Effector memory CD8-positive, alpha-beta T cell (primary cell): ENCODE data around the gene ERAP2.
"Not testable (repeated sequence)": the region's sequence is repeated elsewhere in the genome, so short reads cannot be mapped to it uniquely, and the experiment has no call there.

Experiments used
- ATAC-seq: fragments of 150-1000 bp; cut with Tn5 transposase; replicated peaks from 2 replicates; pipeline ENCODE4 v1.10.0; 2021; ENCODE audit warnings: mild to moderate bottlenecking, moderate library complexity
- DNase-seq, 3 experiments: peaks; one replicate each; pipeline ENCODE4 v3.0.0; 2021
- H3K27ac Mint-ChIP-seq, 2 donors: one replicate each; pipeline ENCODE4 v1.8.0; 2022; ENCODE audit warnings: mild to moderate bottlenecking in 2 of 2, mixed read lengths in 2 of 2, moderate library complexity in 2 of 2
- H3K27me3 Mint-ChIP-seq, 2 donors: one replicate each; pipeline ENCODE4 v1.8.0; 2022; ENCODE audit warnings: mixed read lengths in 2 of 2
- H3K36me3 Mint-ChIP-seq: one replicate; pipeline ENCODE4 v1.8.0; 2022; ENCODE audit warnings: mild to moderate bottlenecking, moderate library complexity, mixed read lengths; ENCODE audit not compliant: insufficient read depth
- H3K4me1 Mint-ChIP-seq, 2 donors: one replicate each; pipeline ENCODE4 v1.8.0; 2022; ENCODE audit warnings: low read depth in 2 of 2, mixed read lengths in 2 of 2
- H3K4me3 Mint-ChIP-seq, 2 donors: one replicate each; pipeline ENCODE4 v1.8.0; 2022; ENCODE audit warnings: mild to moderate bottlenecking in 2 of 2, mixed read lengths in 2 of 2, moderate library complexity in 2 of 2
- H3K9me3 Mint-ChIP-seq, 2 donors: one replicate each; pipeline ENCODE4 v1.8.0; 2022; ENCODE audit warnings: mixed read lengths in 2 of 2

The ERAP2 gene

GRCh38 chr5:96913233-96913632 lies 36.9 kb downstream of the ERAP2 start:
- H3K9me3 Mint-ChIP-seq, result no peaks in the 10 kb centered on the region
- ATAC-seq (no peak), DNase-seq (no peak)
- no peak overlapping the region for H3K27ac Mint-ChIP-seq
- no peaks in the 10 kb centered on the region for H3K27me3 Mint-ChIP-seq
- H3K4me3 Mint-ChIP-seq, result no peak overlapping the region
- H3K4me1 Mint-ChIP-seq, result peaks cover 0 to 12% of the 10 kb centered on the region in 2 donors
- peaks cover 73% of the 10 kb centered on the region for H3K36me3 Mint-ChIP-seq

GRCh38 chr5:96919754-96920197 lies 43.5 kb downstream of the ERAP2 start:
- H3K27ac Mint-ChIP-seq, result peak overlapping the region in 1 of 2 donors; percentile 27
- no peaks in the 10 kb centered on the region for H3K9me3 Mint-ChIP-seq
- DNase-seq (no peak), ATAC-seq (peak; percentile 65)
- H3K27me3 Mint-ChIP-seq, result no peaks in the 10 kb centered on the region
- H3K4me1 Mint-ChIP-seq, result peaks cover 6 to 21% of the 10 kb centered on the region in 2 donors
- no peak overlapping the region for H3K4me3 Mint-ChIP-seq
- peaks cover 38% of the 10 kb centered on the region for H3K36me3 Mint-ChIP-seq

- ATAC-seq (no peak), DNase-seq (no peak)
- H3K27ac Mint-ChIP-seq, result peak overlapping the region; percentile 27 to 30
- H3K36me3 Mint-ChIP-seq, result peaks cover 34% of the 10 kb centered on the region
- no peak overlapping the region for H3K4me3 Mint-ChIP-seq
- no peaks in the 10 kb centered on the region for H3K9me3 Mint-ChIP-seq
- peaks cover 6 to 21% of the 10 kb centered on the region in 2 donors for H3K4me1 Mint-ChIP-seq
- H3K27me3 Mint-ChIP-seq, result no peaks in the 10 kb centered on the region
Measured at GRCh38 chr5:96920744-96921355, 44.5 kb downstream of the ERAP2 start.

DNA sequence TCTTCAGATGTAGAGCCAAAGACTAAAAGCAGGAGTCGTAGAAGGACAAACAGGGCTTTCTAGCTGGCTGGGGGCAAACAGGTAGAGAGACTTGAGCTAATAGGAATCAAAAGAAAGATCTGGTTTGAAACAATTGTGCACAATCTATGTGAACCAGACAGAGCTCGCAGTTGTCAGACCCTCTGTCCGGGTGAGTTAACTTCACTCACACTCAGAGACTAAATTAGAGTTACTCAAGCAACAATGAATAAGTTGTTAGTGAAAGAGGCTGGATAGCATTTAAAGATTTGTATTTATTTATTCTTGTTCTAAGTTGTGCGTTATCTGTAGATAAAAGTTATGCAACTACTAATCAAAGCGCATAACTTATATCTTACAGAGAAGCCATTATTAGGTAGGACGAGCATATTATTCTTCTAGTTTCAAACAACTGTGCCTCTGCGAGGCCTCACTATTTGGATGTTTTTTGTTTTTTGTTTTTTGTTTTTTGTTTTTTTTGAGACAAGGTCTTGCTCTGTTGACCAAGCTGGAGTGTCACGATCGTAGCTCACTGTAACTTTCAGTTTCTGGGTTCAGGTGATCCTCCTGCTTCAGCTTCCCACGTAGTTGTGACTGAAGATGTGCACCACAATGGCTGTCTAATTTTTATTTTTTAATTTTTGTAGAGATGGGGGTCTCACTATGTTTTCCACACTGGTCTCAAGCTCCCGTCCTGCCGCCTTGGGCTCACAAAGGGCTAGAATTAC lies 46.4 kb downstream of the ERAP2 start:
- peaks cover 16% of the 10 kb centered on the region for H3K36me3 Mint-ChIP-seq
- H3K4me1 Mint-ChIP-seq, result peaks cover 6 to 21% of the 10 kb centered on the region in 2 donors
- ATAC-seq (no peak), DNase-seq (no peak)
- H3K9me3 Mint-ChIP-seq, result no peaks in the 10 kb centered on the region
- no peak overlapping the region for H3K4me3 Mint-ChIP-seq
- H3K27me3 Mint-ChIP-seq, result no peaks in the 10 kb centered on the region
- peak overlapping the region in 1 of 2 donors; percentile 41 for H3K27ac Mint-ChIP-seq

DNA sequence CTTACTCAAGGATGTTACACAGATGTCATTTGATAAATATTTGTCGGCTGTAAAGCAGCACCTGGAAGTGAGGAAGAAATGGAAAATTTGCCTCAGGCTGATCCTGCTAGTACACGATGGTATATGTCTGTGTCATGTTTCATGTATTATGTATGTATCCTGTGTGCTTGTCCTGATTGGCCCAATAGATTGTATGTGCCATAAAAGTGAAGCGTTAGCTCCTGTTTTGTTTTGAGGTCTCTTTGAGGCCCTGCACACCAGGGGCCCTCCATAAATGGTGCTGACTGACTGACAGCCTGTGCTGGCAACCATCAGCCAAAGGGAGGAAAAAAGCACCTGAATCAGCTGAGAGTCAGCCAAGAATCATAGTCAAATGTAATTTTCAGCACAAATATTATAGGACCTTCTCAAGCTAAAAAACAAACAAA lies 47.7 kb downstream of the ERAP2 start:
- no peaks in the 10 kb centered on the region for H3K27me3 Mint-ChIP-seq
- peaks cover 6 to 17% of the 10 kb centered on the region in 2 donors for H3K4me1 Mint-ChIP-seq
- no peak overlapping the region for H3K4me3 Mint-ChIP-seq
- no peak for DNase-seq
- H3K9me3 Mint-ChIP-seq, result no peaks in the 10 kb centered on the region
- H3K36me3 Mint-ChIP-seq, result peaks cover 6% of the 10 kb centered on the region
- ATAC-seq, result peak; percentile 22
- H3K27ac Mint-ChIP-seq, result peak overlapping the region; percentile 56 to 72

- Mint-ChIP-seq H3K27ac (no peak overlapping the region), H3K4me3 (no peak overlapping the region), H3K36me3 (peaks cover 3% of the 10 kb centered on the region), H3K9me3 (no peaks in the 10 kb centered on the region), H3K27me3 (no peaks in the 10 kb centered on the region), H3K4me1 (peaks cover 13 to 21% of the 10 kb centered on the region in 2 donors)
- no peak for DNase-seq
- ATAC-seq, result no peak
Measured at GRCh38 chr5:96926276-96926675, 50.0 kb downstream of the ERAP2 start.

GRCh38 chr5:96927008-96927407 lies 50.7 kb downstream of the ERAP2 start:
- no peak for DNase-seq
- Mint-ChIP-seq H3K27me3 (no peaks in the 10 kb centered on the region), H3K36me3 (peaks cover 3% of the 10 kb centered on the region), H3K4me3 (no peak overlapping the region), H3K27ac (no peak overlapping the region), H3K4me1 (peaks cover 18 to 28% of the 10 kb centered on the region in 2 donors), H3K9me3 (no peaks in the 10 kb centered on the region)
- no peak for ATAC-seq

DNA sequence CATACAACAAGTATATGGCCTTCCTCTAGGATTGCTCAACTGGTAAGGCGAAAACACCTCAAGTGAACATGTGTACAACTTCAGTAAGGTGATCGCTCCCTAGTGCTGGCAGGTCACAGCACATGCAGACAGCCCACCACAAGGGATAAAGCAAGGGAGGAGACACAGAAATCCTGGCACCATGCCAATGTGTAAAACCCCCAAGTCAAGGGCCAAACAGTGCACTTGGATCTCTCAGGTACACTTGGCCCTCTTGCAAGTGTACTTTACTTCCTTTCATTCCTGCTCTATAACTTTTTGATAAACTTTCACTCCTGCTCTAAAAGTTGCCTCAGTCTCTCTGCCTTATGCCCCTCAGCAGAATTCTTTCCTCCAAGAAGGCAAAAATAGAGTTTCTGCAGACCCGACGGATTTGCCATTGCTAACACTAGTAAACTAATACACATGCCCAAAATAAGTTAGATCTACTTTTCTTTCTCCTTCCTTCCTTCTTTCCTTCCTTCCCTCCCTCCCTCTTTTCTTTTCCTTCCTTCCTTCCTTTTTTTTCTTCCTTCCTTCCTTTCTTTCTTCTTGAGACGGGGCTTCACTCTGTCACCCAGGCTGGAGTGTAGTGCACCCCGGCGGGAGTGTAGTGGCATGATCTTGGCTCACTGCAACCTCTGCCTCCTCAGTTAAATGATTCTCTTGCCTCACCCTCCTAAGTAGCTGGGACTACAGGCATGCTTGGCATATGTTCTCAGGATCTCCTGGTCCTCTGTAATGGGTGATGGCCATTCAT lies 52.8 kb downstream of the ERAP2 start:
- peak overlapping the region in 1 of 2 donors; percentile 66 for H3K27ac Mint-ChIP-seq
- ATAC-seq (no peak), DNase-seq (no peak)
- peaks cover 6% of the 10 kb centered on the region for H3K36me3 Mint-ChIP-seq
- no peaks in the 10 kb centered on the region for H3K9me3 Mint-ChIP-seq
- H3K4me1 Mint-ChIP-seq, result peaks cover 26 to 40% of the 10 kb centered on the region in 2 donors
- H3K27me3 Mint-ChIP-seq, result no peaks in the 10 kb centered on the region
- no peak overlapping the region for H3K4me3 Mint-ChIP-seq

- Mint-ChIP-seq H3K4me1 (peaks cover 25 to 42% of the 10 kb centered on the region in 2 donors), H3K27ac (no peak overlapping the region), H3K4me3 (no peak overlapping the region), H3K27me3 (no peaks in the 10 kb centered on the region), H3K36me3 (peaks cover 15% of the 10 kb centered on the region), H3K9me3 (no peaks in the 10 kb centered on the region)
- ATAC-seq, result no peak
- DNase-seq, result no peak
Measured at GRCh38 chr5:96930058-96930457, 53.8 kb downstream of the ERAP2 start.

DNA sequence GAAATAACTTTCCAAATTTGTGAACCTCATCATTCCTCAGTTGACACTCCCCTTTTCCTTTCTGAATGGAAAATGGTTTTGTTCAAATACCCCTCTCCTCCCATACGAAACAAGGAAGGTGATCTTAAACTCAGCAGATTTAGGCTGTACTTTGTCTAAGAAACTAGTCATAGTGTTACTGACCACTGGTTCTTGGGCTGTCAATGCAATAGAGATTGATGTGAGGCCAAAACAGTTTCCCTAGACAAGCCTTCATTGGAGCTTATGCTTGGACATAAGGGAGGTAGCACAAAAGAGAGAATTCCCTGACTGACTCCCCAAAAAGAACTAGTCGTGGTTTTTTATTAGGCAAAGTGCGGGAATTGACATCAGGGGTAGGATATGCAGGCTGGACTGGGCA lies 54.3 kb downstream of the ERAP2 start:
- Mint-ChIP-seq H3K27ac (peak overlapping the region in 1 of 2 donors; percentile 44), H3K4me3 (no peak overlapping the region), H3K9me3 (no peaks in the 10 kb centered on the region), H3K27me3 (no peaks in the 10 kb centered on the region), H3K36me3 (peaks cover 20% of the 10 kb centered on the region), H3K4me1 (peaks cover 25 to 42% of the 10 kb centered on the region in 2 donors)
- DNase-seq (no peak), ATAC-seq (no peak)

- not testable (repeated sequence) for ATAC-seq, H3K9me3 Mint-ChIP-seq, H3K27ac Mint-ChIP-seq, DNase-seq, H3K27me3 Mint-ChIP-seq
- Mint-ChIP-seq H3K4me1 (peaks cover 25 to 42% of the 10 kb centered on the region in 2 donors), H3K4me3 (peak overlapping the region in 1 of 2 donors; percentile 31), H3K36me3 (peaks cover 25% of the 10 kb centered on the region)
Measured at GRCh38 chr5:96931037-96931436, 54.7 kb downstream of the ERAP2 start.

DNA sequence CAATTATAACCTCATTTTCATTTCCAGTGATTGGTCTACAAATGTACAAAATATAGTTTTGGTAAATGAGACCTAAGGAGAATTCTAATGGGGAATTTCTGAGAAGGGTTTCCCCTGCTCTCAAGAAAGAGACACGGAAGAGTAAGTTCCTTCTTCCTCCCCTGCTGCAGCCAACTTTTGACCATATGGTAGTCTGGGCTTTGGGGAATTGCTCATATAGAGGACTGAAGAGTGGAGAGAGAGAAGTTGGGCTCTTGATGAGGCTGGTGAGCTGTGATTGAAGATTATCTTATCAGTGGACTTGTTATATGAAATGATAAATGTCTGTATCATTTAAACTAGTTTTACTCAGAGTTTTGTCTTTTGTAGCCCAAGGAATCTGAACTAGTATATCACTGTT lies 55.3 kb downstream of the ERAP2 start:
- Mint-ChIP-seq H3K27ac (no peak overlapping the region), H3K27me3 (no peaks in the 10 kb centered on the region), H3K4me1 (peaks cover 26 to 42% of the 10 kb centered on the region in 2 donors), H3K4me3 (peak overlapping the region in 1 of 2 donors; percentile 31), H3K9me3 (no peaks in the 10 kb centered on the region), H3K36me3 (peaks cover 31% of the 10 kb centered on the region)
- DNase-seq, result no peak
- no peak for ATAC-seq

DNA sequence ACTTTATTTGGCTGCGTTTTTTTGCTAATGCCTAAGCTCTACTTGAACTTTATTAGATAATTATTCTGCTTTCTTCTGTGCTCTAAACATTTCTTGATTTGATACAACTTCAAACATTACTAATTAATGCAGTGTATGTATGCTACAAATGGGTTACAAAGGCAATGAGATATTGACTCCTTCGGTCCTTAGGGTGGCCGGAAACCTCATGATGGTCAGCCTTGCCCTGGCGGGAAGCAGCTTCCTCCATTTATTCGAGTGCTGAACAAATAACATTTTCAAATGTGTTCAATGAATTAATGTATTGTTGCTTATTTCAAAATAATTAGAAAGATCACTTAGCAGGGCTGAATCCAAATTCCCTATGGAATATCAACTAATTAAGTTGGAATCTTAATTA lies 55.7 kb downstream of the ERAP2 start:
- Mint-ChIP-seq H3K27ac (no peak overlapping the region), H3K36me3 (peaks cover 35% of the 10 kb centered on the region), H3K9me3 (no peaks in the 10 kb centered on the region), H3K27me3 (no peaks in the 10 kb centered on the region), H3K4me1 (peaks cover 30 to 46% of the 10 kb centered on the region in 2 donors), H3K4me3 (peak overlapping the region; percentile 92 to 94)
- ATAC-seq (no peak), DNase-seq (no peak)
